T-helper 2 cell treated with Interferon-gamma antibody and Interleukin-4, amounts not matched to agents 5 μg/mL and 100 μg/mL, for 36 hours (primary cell): ENCODE data around the gene NPNT.

Source experiments
- DNase-seq: peaks from one replicate; pipeline ENCODE4 v3.0.0; 2021; ENCODE audit warnings: low spot score
- H3K27ac Mint-ChIP-seq: one replicate; pipeline ENCODE4 v1.8.0; 2021; ENCODE audit warnings: mild to moderate bottlenecking, mixed read lengths
- H3K27me3 Mint-ChIP-seq: one replicate; pipeline ENCODE4 v1.8.0; 2021; ENCODE audit warnings: low read depth, mixed read lengths
- H3K36me3 Mint-ChIP-seq: one replicate; pipeline ENCODE4 v1.8.0; 2021; ENCODE audit warnings: low read depth, mixed read lengths
- H3K4me1 Mint-ChIP-seq: one replicate; pipeline ENCODE4 v1.8.0; 2021; ENCODE audit warnings: low read depth, mixed read lengths
- H3K4me3 Mint-ChIP-seq: one replicate; pipeline ENCODE4 v1.8.0; 2022; ENCODE audit warnings: mild to moderate bottlenecking, moderate library complexity, mixed read lengths
- H3K9me3 Mint-ChIP-seq: one replicate; pipeline ENCODE4 v1.8.0; 2021; ENCODE audit warnings: mixed read lengths

NPNT gene

DNA sequence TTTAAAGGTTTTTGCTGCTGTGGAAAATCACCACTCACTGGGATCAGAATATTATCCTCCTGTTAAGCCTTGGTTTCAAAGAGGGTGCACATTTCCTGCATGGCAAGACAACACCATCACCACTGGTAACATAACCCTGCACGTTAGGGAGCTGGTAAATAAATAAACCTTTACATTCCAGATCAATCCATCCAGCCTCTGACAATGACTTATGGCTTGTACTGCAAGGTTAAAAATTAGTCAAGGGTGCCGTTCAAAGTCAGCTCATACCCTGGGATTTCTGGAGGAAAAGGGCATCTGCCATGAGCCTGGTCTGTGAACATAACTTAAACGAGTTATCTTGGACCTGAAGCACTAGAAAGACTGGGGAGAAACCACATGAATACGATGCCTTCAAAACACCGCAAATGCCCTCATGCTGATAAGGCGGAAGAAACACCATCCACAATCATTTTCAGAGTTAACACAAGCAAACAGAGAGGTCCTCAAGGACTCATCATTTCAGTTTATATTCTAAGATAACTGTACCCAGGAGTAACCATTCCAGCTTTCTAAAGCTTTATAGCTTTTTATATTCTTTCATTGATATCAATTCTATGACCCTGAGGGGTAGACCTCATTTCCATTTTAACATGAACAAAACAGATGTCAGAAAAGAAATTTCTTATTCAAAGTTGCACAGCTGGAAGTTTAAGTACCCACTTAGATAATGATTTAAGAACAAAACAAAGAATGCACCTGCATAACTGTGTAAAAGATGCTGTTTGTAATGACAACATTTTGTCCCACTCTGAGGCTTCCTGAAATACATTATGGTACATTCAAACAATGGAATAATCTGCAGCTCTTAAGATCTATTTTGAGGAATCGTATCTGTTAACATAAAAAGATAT, 103.1 kb downstream of the NPNT start:
- DNase-seq = no peak
- Mint-ChIP-seq H3K9me3 (no peaks in the 10 kb centered on the region), H3K27ac (no peak overlapping the region), H3K36me3 (no peaks in the 10 kb centered on the region), H3K27me3 (no peaks in the 10 kb centered on the region), H3K4me3 (no peak overlapping the region), H3K4me1 (no peaks in the 10 kb centered on the region)

DNA sequence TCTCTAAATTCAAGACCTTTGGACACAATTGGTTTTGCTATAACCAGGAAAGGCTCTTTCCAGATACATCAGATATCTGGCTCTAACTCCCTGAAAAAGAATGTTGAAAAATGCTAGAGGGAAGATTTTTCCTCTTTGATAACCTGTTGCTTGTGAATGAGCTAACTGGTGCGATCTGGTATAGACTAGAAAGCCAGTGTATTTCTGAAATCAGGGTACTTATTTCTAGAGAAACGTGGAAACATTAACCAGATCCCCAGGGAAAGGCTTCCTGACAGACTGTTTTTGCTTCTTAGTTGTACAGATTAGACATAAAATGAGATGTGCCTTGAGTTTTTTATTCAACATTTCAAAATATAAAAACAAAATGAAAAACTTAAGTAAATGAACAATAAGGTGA, 107.7 kb downstream of the NPNT start:
- no peaks in the 10 kb centered on the region for H3K4me1 Mint-ChIP-seq

GRCh38 chr4:106010761-106011160, 115.5 kb downstream of the NPNT start:
- H3K27me3 Mint-ChIP-seq = no peaks in the 10 kb centered on the region

More for the DNA sequence above, 107.7 kb downstream of the NPNT start:
- no peaks in the 10 kb centered on the region for H3K9me3 Mint-ChIP-seq
- no peaks in the 10 kb centered on the region for H3K36me3 Mint-ChIP-seq
- DNase-seq = no peak
- no peak overlapping the region for H3K4me3 Mint-ChIP-seq
- H3K27me3 Mint-ChIP-seq = no peaks in the 10 kb centered on the region
- H3K27ac Mint-ChIP-seq = no peak overlapping the region

GRCh38 chr4:106011387-106011786, 116.1 kb downstream of the NPNT start:
- no peak for DNase-seq

More at GRCh38 chr4:106010761-106011160, 115.5 kb downstream of the NPNT start:
- Mint-ChIP-seq H3K4me3 (no peak overlapping the region), H3K27ac (no peak overlapping the region), H3K4me1 (no peaks in the 10 kb centered on the region), H3K36me3 (no peaks in the 10 kb centered on the region), H3K9me3 (peaks cover 44% of the 10 kb centered on the region)
- DNase-seq = no peak

GRCh38 chr4:106017975-106018374, 122.7 kb downstream of the NPNT start:
- Mint-ChIP-seq H3K4me3 (no peak overlapping the region), H3K36me3 (no peaks in the 10 kb centered on the region), H3K27ac (no peak overlapping the region), H3K4me1 (no peaks in the 10 kb centered on the region), H3K9me3 (peaks cover 18% of the 10 kb centered on the region), H3K27me3 (no peaks in the 10 kb centered on the region)
- no peak for DNase-seq

More at GRCh38 chr4:106011387-106011786, 116.1 kb downstream of the NPNT start:
- H3K36me3 Mint-ChIP-seq = no peaks in the 10 kb centered on the region
- no peak overlapping the region for H3K4me3 Mint-ChIP-seq
- H3K27me3 Mint-ChIP-seq = no peaks in the 10 kb centered on the region
- H3K9me3 Mint-ChIP-seq = peaks cover 44% of the 10 kb centered on the region
- H3K4me1 Mint-ChIP-seq = no peaks in the 10 kb centered on the region
- no peak overlapping the region for H3K27ac Mint-ChIP-seq

DNA sequence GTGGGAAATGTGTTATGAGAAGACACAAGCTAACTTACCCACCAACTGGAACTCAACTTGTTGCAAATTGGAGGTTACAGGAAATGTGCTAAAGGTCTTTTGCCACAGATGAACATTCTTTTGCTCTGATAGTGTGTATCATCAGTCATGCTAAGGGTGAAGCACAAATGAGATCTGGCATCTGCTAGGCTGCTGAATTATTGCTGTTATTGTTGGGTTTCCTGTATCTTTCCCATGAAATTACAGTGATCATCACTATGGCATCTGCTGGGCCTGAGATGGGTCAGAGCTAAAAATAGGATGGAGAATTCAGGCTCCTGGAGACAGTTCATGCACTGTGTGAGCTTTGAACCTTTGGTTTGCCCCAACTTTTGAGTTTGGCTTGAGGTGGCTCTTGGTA, 124.5 kb downstream of the NPNT start:
- Mint-ChIP-seq H3K27me3 (no peaks in the 10 kb centered on the region), H3K9me3 (peaks cover 7% of the 10 kb centered on the region)

More for the DNA sequence above, 124.5 kb downstream of the NPNT start:
- Mint-ChIP-seq H3K4me1 (no peaks in the 10 kb centered on the region), H3K4me3 (no peak overlapping the region), H3K27ac (no peak overlapping the region), H3K36me3 (no peaks in the 10 kb centered on the region)
- no peak for DNase-seq
